Chondrocyte (in vitro differentiated cells): ENCODE results near the gene VEGFB. TPM values are rescaled to one million over a fixed set of nuclear protein-coding genes. Genes with fewer than 3 reads are reported as not detected.
"Not testable (repeated sequence)": the region's sequence is repeated elsewhere in the genome, so short reads cannot be mapped to it uniquely, and the experiment has no call there.

Source experiments
- DNase-seq: peaks from one replicate; pipeline ENCODE4 v3.0.0; 2021; ENCODE audit warnings: mixed read lengths, low spot score
- H3K27ac Mint-ChIP-seq: one replicate; pipeline ENCODE4 v1.8.0; 2021; ENCODE audit warnings: mild to moderate bottlenecking, moderate library complexity, mixed read lengths; ENCODE audit not compliant: unreplicated experiment
- H3K27me3 Mint-ChIP-seq: 2 replicates; pipeline ENCODE4 v1.8.0; 2021; ENCODE audit warnings: low read depth, mixed read lengths
- H3K36me3 Mint-ChIP-seq: 2 replicates; pipeline ENCODE4 v1.8.0; 2021; ENCODE audit warnings: low read depth, mixed read lengths
- H3K4me1 Mint-ChIP-seq: 2 replicates; pipeline ENCODE4 v1.8.0; 2021; ENCODE audit warnings: low read depth, mild to moderate bottlenecking, mixed read lengths
- H3K4me3 Mint-ChIP-seq: one replicate; pipeline ENCODE4 v1.8.0; 2021; ENCODE audit warnings: mild to moderate bottlenecking, moderate library complexity, mixed read lengths; ENCODE audit not compliant: unreplicated experiment
- H3K9me3 Mint-ChIP-seq: 2 replicates; pipeline ENCODE4 v1.8.0; 2021; ENCODE audit warnings: low read depth, mixed read lengths
- CTCF ChIP-seq: fragments of 200-600 bp; sonication (generic); IDR thresholded peaks from 2 replicates; pipeline ENCODE4 v1.5.0; 2021; ENCODE audit warnings: antibody characterized with exemption, mild to moderate bottlenecking, moderate library complexity
- total RNA-seq: library from RNA; stranded (reverse); gene quantifications from 3 replicates; pipeline ENCODE4 v1.2.1, GENCODE V29; 2021

VEGFB gene
- total RNA-seq, 1 donor from 2014 or later = 165 TPM

GRCh38 chr11:64245401-64245796 lies 11.0 kb downstream of the VEGFB start:
- Mint-ChIP-seq H3K4me3 (peak overlapping the region; percentile 89), H3K27ac (peak overlapping the region; percentile 97), H3K27me3 (no peaks in the 10 kb centered on the region), H3K36me3 (peaks cover 4% of the 10 kb centered on the region), H3K4me1 (peaks cover 36% of the 10 kb centered on the region), H3K9me3 (no peaks in the 10 kb centered on the region)
- no peak for TF ChIP-seq CTCF
- DNase-seq = no peak

GRCh38 chr11:64245797-64246620 lies 11.6 kb downstream of the VEGFB start:
- no peaks in the 10 kb centered on the region for H3K27me3 Mint-ChIP-seq
- peak overlapping the region; percentile 89 for H3K4me3 Mint-ChIP-seq
- peaks cover 37% of the 10 kb centered on the region for H3K4me1 Mint-ChIP-seq
- H3K9me3 Mint-ChIP-seq = no peaks in the 10 kb centered on the region
- TF ChIP-seq CTCF = peak; percentile 9
- DNase-seq = no peak
- H3K27ac Mint-ChIP-seq = peak overlapping the region; percentile 97
- H3K36me3 Mint-ChIP-seq = peaks cover 4% of the 10 kb centered on the region

- DNase-seq, H3K36me3 Mint-ChIP-seq, H3K27ac Mint-ChIP-seq, H3K27me3 Mint-ChIP-seq, H3K9me3 Mint-ChIP-seq: not testable (repeated sequence)
- Mint-ChIP-seq H3K4me1 (peaks cover 37% of the 10 kb centered on the region), H3K4me3 (peak overlapping the region; percentile 84)
Observed at GRCh38 chr11:64246621-64246870, 12.2 kb downstream of the VEGFB start.

- TF ChIP-seq CTCF = peak; percentile 36
- H3K27me3 Mint-ChIP-seq = no peaks in the 10 kb centered on the region
- peaks cover 38% of the 10 kb centered on the region for H3K4me1 Mint-ChIP-seq
- H3K36me3 Mint-ChIP-seq = peaks cover 4% of the 10 kb centered on the region
- DNase-seq = no peak
- H3K27ac Mint-ChIP-seq = peak within 1 kb of the TSS; percentile 97
- H3K4me3 Mint-ChIP-seq = peak within 1 kb of the TSS; percentile 89
- no peaks in the 10 kb centered on the region for H3K9me3 Mint-ChIP-seq
Observed at GRCh38 chr11:64246871-64247728, 12.7 kb downstream of the VEGFB start, which contains the start of gene PPP1R14B. Gene PPP1R14B (minus strand): TSS chr11:64246943. CDS start chr11:64246673, 270 bp downstream.

GRCh38 chr11:64247729-64248531 lies 13.5 kb downstream of the VEGFB start:
- Mint-ChIP-seq H3K27me3 (no peaks in the 10 kb centered on the region), H3K36me3 (peaks cover 4% of the 10 kb centered on the region), H3K4me1 (peaks cover 35% of the 10 kb centered on the region), H3K9me3 (no peaks in the 10 kb centered on the region), H3K4me3 (peak overlapping the region; percentile 84), H3K27ac (peak overlapping the region; percentile 51)
- TF ChIP-seq CTCF = no peak
- no peak for DNase-seq
